ENCODE data around the gene NSRP1.
"Not testable (repeated sequence)": the region's sequence is repeated elsewhere in the genome, so short reads cannot be mapped to it uniquely, and the experiment has no call there.

Gene NSRP1

GRCh38 chr17:30130121-30130520 lies 13.5 kb downstream of the NSRP1 start:
- peaks cover 2% of the 10 kb centered on the region for H3K36me3 ChIP-seq (ENCODE audit: control insufficient read depth, insufficient read depth, low read length)
- H3K27me3 ChIP-seq (ENCODE audit: control insufficient read depth, insufficient read depth, low read length), result no peaks in the 10 kb centered on the region
- H3K4me1 ChIP-seq (ENCODE audit: control insufficient read depth, insufficient read depth, low read length), result peaks cover 5% of the 10 kb centered on the region
- no peaks in the 10 kb centered on the region for H3K9me3 ChIP-seq (ENCODE audit: control insufficient read depth, insufficient read depth, low read length)
- H3K4me3 ChIP-seq (ENCODE audit: low read depth, low read length), result no peak overlapping the region
- no peak overlapping the region for H3K9ac ChIP-seq (ENCODE audit: low read depth, low read length)

GRCh38 chr17:30132615-30133014 lies 16.0 kb downstream of the NSRP1 start:
- Histone ChIP-seq H3K9me3 (ENCODE audit: control insufficient read depth, insufficient read depth, low read length) (no peaks in the 10 kb centered on the region), H3K27me3 (ENCODE audit: control insufficient read depth, insufficient read depth, low read length) (no peaks in the 10 kb centered on the region), H3K4me3 (ENCODE audit: low read depth, low read length) (no peak overlapping the region), H3K36me3 (ENCODE audit: control insufficient read depth, insufficient read depth, low read length) (peaks cover 2% of the 10 kb centered on the region), H3K4me1 (ENCODE audit: control insufficient read depth, insufficient read depth, low read length) (peaks cover 5% of the 10 kb centered on the region), H3K9ac (ENCODE audit: low read depth, low read length) (no peak overlapping the region)

GRCh38 chr17:30133197-30133596 lies 16.6 kb downstream of the NSRP1 start:
- Histone ChIP-seq H3K27me3 (ENCODE audit: control insufficient read depth, insufficient read depth, low read length) (no peaks in the 10 kb centered on the region), H3K4me3 (ENCODE audit: low read depth, low read length) (no peak overlapping the region), H3K4me1 (ENCODE audit: control insufficient read depth, insufficient read depth, low read length) (peaks cover 5% of the 10 kb centered on the region), H3K36me3 (ENCODE audit: control insufficient read depth, insufficient read depth, low read length) (peaks cover 2% of the 10 kb centered on the region), H3K9ac (ENCODE audit: low read depth, low read length) (no peak overlapping the region), H3K9me3 (ENCODE audit: control insufficient read depth, insufficient read depth, low read length) (no peaks in the 10 kb centered on the region)

- Histone ChIP-seq H3K4me3 (ENCODE audit: low read depth, low read length) (no peak overlapping the region), H3K27me3 (ENCODE audit: control insufficient read depth, insufficient read depth, low read length) (no peaks in the 10 kb centered on the region), H3K9me3 (ENCODE audit: control insufficient read depth, insufficient read depth, low read length) (no peaks in the 10 kb centered on the region), H3K36me3 (ENCODE audit: control insufficient read depth, insufficient read depth, low read length) (no peaks in the 10 kb centered on the region), H3K4me1 (ENCODE audit: control insufficient read depth, insufficient read depth, low read length) (peaks cover 5% of the 10 kb centered on the region), H3K9ac (ENCODE audit: low read depth, low read length) (no peak overlapping the region)
Measured at GRCh38 chr17:30134551-30134950, 17.9 kb downstream of the NSRP1 start.

DNA sequence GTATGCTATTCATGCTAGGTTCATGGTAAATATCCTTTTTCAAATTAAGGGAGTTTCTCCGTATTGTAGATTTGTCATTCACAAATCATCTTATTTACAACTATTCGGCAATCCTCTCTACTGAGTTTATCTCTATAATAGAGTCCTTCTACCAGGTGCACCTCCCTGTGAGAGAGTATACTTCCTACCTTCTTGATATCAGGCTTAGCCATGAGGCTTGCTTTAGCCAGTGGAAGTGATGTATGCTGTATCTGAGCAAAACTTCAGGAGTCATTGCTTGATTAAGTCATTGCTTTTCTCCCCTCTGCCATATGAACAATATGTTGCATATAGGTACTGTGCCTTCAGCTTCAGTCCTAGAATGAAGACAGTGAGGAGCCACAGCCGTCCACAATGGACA lies 20.5 kb downstream of the NSRP1 start:
- no peaks in the 10 kb centered on the region for H3K36me3 ChIP-seq (ENCODE audit: control insufficient read depth, insufficient read depth, low read length)
- H3K4me1 ChIP-seq (ENCODE audit: control insufficient read depth, insufficient read depth, low read length), result no peaks in the 10 kb centered on the region
- H3K27me3 ChIP-seq (ENCODE audit: control insufficient read depth, insufficient read depth, low read length), result no peaks in the 10 kb centered on the region
- no peak overlapping the region for H3K4me3 ChIP-seq (ENCODE audit: low read depth, low read length)
- H3K9me3 ChIP-seq (ENCODE audit: control insufficient read depth, insufficient read depth, low read length), result no peaks in the 10 kb centered on the region
- H3K9ac ChIP-seq (ENCODE audit: low read depth, low read length), result no peak overlapping the region

GRCh38 chr17:30147860-30148259 lies 31.2 kb downstream of the NSRP1 start:
- not testable (repeated sequence) for H3K4me3 ChIP-seq (ENCODE audit: low read depth, low read length); H3K36me3 ChIP-seq (ENCODE audit: control insufficient read depth, insufficient read depth, low read length); H3K9ac ChIP-seq (ENCODE audit: low read depth, low read length); H3K9me3 ChIP-seq (ENCODE audit: control insufficient read depth, insufficient read depth, low read length); H3K27me3 ChIP-seq (ENCODE audit: control insufficient read depth, insufficient read depth, low read length); H3K4me1 ChIP-seq (ENCODE audit: control insufficient read depth, insufficient read depth, low read length)

GRCh38 chr17:30148376-30148775 lies 31.8 kb downstream of the NSRP1 start:
- no peaks in the 10 kb centered on the region for H3K4me1 ChIP-seq (ENCODE audit: control insufficient read depth, insufficient read depth, low read length)
- no peak overlapping the region for H3K4me3 ChIP-seq (ENCODE audit: low read depth, low read length)
- no peak overlapping the region for H3K9ac ChIP-seq (ENCODE audit: low read depth, low read length)
- no peaks in the 10 kb centered on the region for H3K9me3 ChIP-seq (ENCODE audit: control insufficient read depth, insufficient read depth, low read length)
- no peaks in the 10 kb centered on the region for H3K36me3 ChIP-seq (ENCODE audit: control insufficient read depth, insufficient read depth, low read length)
- no peaks in the 10 kb centered on the region for H3K27me3 ChIP-seq (ENCODE audit: control insufficient read depth, insufficient read depth, low read length)

DNA sequence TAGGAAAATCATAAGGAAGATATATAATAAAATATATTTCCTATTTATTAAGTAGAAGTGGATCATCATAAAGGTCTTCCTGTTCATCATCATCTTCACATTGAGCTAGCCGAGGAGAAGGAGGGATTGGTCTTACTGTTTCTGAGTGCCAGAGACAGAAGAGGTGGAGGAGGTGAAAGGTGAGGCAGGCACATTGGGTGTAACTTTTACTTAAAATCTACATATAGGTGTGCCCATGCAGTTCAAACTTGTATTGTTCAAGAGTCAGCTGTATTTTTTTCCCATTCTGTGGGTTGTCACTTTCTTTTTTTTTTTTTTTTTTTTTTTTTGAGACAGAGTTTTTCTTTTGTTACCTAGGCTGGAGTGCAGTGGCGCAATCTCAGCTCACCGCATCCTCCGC lies 34.9 kb downstream of the NSRP1 start:
- Histone ChIP-seq H3K4me1 (ENCODE audit: control insufficient read depth, insufficient read depth, low read length) (no peaks in the 10 kb centered on the region), H3K27me3 (ENCODE audit: control insufficient read depth, insufficient read depth, low read length) (no peaks in the 10 kb centered on the region), H3K4me3 (ENCODE audit: low read depth, low read length) (no peak overlapping the region), H3K9ac (ENCODE audit: low read depth, low read length) (no peak overlapping the region), H3K9me3 (ENCODE audit: control insufficient read depth, insufficient read depth, low read length) (no peaks in the 10 kb centered on the region), H3K36me3 (ENCODE audit: control insufficient read depth, insufficient read depth, low read length) (no peaks in the 10 kb centered on the region)

DNA sequence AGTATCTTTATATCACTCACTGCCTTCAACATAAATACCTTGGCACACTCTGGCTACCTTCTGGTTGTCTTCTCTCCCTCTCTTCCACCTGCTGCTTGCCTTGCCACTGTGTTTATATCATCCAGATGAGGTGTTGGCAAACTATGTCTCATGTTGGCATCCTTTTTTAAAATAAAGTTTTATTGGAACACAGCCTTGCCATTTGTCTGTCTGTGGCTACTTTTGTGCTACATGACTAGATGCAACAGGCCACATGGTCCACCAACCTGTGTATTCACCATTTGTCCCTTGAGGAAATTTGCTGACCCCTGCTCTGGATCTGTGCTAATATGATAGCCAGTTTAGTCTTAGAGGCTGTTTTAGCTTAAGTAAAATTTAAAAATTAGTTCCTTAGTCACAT lies 36.8 kb downstream of the NSRP1 start:
- Histone ChIP-seq H3K36me3 (ENCODE audit: control insufficient read depth, insufficient read depth, low read length) (no peaks in the 10 kb centered on the region), H3K9me3 (ENCODE audit: control insufficient read depth, insufficient read depth, low read length) (no peaks in the 10 kb centered on the region), H3K9ac (ENCODE audit: low read depth, low read length) (no peak overlapping the region), H3K4me3 (ENCODE audit: low read depth, low read length) (no peak overlapping the region), H3K4me1 (ENCODE audit: control insufficient read depth, insufficient read depth, low read length) (no peaks in the 10 kb centered on the region), H3K27me3 (ENCODE audit: control insufficient read depth, insufficient read depth, low read length) (no peaks in the 10 kb centered on the region)

DNA sequence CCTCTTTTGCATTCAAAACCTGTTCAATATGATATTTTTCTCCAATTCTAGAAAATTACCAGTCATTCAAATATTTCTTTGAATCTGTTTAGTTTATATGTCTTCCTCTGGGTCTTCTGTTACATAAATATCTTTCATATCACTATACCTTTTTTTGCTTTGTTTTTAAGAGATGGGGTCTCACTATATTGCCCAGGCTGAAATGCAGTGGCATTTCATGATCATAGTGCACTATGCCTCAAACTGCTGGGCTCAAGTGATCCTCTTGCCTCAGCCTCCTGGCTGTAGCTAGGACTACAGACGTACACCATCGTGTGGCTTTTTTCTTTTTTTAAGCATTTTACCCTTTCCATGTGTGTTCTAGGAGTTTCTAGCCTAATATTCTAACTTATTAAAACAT lies 38.8 kb downstream of the NSRP1 start:
- Histone ChIP-seq H3K27me3 (ENCODE audit: control insufficient read depth, insufficient read depth, low read length) (no peaks in the 10 kb centered on the region), H3K36me3 (ENCODE audit: control insufficient read depth, insufficient read depth, low read length) (no peaks in the 10 kb centered on the region), H3K9me3 (ENCODE audit: control insufficient read depth, insufficient read depth, low read length) (no peaks in the 10 kb centered on the region), H3K4me3 (ENCODE audit: low read depth, low read length) (no peak overlapping the region), H3K9ac (ENCODE audit: low read depth, low read length) (no peak overlapping the region), H3K4me1 (ENCODE audit: control insufficient read depth, insufficient read depth, low read length) (no peaks in the 10 kb centered on the region)

- H3K9ac ChIP-seq (ENCODE audit: low read depth, low read length), result no peak overlapping the region
- no peaks in the 10 kb centered on the region for H3K36me3 ChIP-seq (ENCODE audit: control insufficient read depth, insufficient read depth, low read length)
- H3K4me3 ChIP-seq (ENCODE audit: low read depth, low read length), result no peak overlapping the region
- H3K27me3 ChIP-seq (ENCODE audit: control insufficient read depth, insufficient read depth, low read length), result no peaks in the 10 kb centered on the region
- H3K9me3 ChIP-seq (ENCODE audit: control insufficient read depth, insufficient read depth, low read length), result no peaks in the 10 kb centered on the region
- no peaks in the 10 kb centered on the region for H3K4me1 ChIP-seq (ENCODE audit: control insufficient read depth, insufficient read depth, low read length)
Measured at GRCh38 chr17:30158896-30159625, 42.4 kb downstream of the NSRP1 start.

- Histone ChIP-seq H3K9me3 (ENCODE audit: control insufficient read depth, insufficient read depth, low read length) (no peaks in the 10 kb centered on the region), H3K4me1 (ENCODE audit: control insufficient read depth, insufficient read depth, low read length) (no peaks in the 10 kb centered on the region), H3K27me3 (ENCODE audit: control insufficient read depth, insufficient read depth, low read length) (no peaks in the 10 kb centered on the region), H3K9ac (ENCODE audit: low read depth, low read length) (no peak overlapping the region), H3K4me3 (ENCODE audit: low read depth, low read length) (no peak overlapping the region), H3K36me3 (ENCODE audit: control insufficient read depth, insufficient read depth, low read length) (no peaks in the 10 kb centered on the region)
Measured at GRCh38 chr17:30160419-30161172, 44.0 kb downstream of the NSRP1 start.
